H1 (cell line): ENCODE data around the gene DEGS2. TPM values are rescaled to one million over a fixed set of nuclear protein-coding genes. Genes with fewer than 3 reads are reported as not detected.

Source experiments
- CTCF ChIA-PET: fragments of 300-600 bp; sonication (Branson Sonifier 250); formaldehyde crosslinking; loops from one replicate; lab custom pipeline; 2021; ENCODE audit not compliant: partially characterized antibody; lab: Charles Lee
- POLR2A ChIA-PET: fragments of 300-600 bp; sonication (Branson Sonifier 250); formaldehyde crosslinking; loops from one replicate; lab custom pipeline; 2021; ENCODE audit warnings: inconsistent platforms; ENCODE audit not compliant: partially characterized antibody; lab: Charles Lee
- DNase-seq, 2 experiments: peaks; one replicate each; pipeline versions ENCODE4 v3.0.0 to v3.0.0-alpha.2; 2010 to 2022; ENCODE audit warnings: low spot score in 2 of 2, low read depth in 1 of 2, mixed read lengths in 1 of 2
- FAIRE-seq: peaks from 2 replicates; lab custom pipeline; 2011; peaks lifted over from hg19 to GRCh38; lab: Jason Lieb, UNC
- H2AFZ ChIP-seq: 2 replicates; pipeline ENCODE4 v1.8.1; 2012; ENCODE audit warnings: low read length, inconsistent platforms
- H2AK5ac ChIP-seq: 2 replicates; pipeline ENCODE4 v1.6.1; 2013; ENCODE audit warnings: low read depth, low read length
- H2BK120ac ChIP-seq: replicated peaks from 2 replicates; pipeline ENCODE3; 2013; ENCODE audit warnings: low read depth, low read length, inconsistent platforms
- H2BK12ac ChIP-seq: 2 replicates; pipeline ENCODE4 v1.6.1; 2013; ENCODE audit warnings: low read depth, low read length
- H2BK15ac ChIP-seq: 2 replicates; pipeline ENCODE4 v1.6.1; 2013; ENCODE audit warnings: low read length
- H2BK20ac ChIP-seq: 2 replicates; pipeline ENCODE4 v1.6.1; 2013; ENCODE audit warnings: low read length
- H2BK5ac ChIP-seq: 2 replicates; pipeline ENCODE4 v1.6.1; 2013; ENCODE audit warnings: low read depth, low read length
- H3K14ac ChIP-seq: 2 replicates; pipeline ENCODE4 v1.6.1; 2013; ENCODE audit warnings: inconsistent platforms; ENCODE audit not compliant: insufficient read length
- H3K18ac ChIP-seq: 2 replicates; pipeline ENCODE4 v1.6.1; 2013; ENCODE audit warnings: low read length; ENCODE audit errors: extremely low read depth
- H3K23ac ChIP-seq: 2 replicates; pipeline ENCODE4 v1.6.1; 2013; ENCODE audit warnings: inconsistent platforms; ENCODE audit not compliant: insufficient read length
- H3K23me2 ChIP-seq: 2 replicates; pipeline ENCODE4 v1.6.1; 2013; ENCODE audit warnings: low read depth, low read length
- H3K27ac ChIP-seq: 2 replicates; pipeline ENCODE4 v1.6.1; 2011; ENCODE audit warnings: low read depth, low read length, inconsistent platforms
- H3K27me3 ChIP-seq, 4 experiments: replicated peaks in 1 of 4; 1 replicate in 1 of 4; 2 replicates in 3 of 4; pipeline versions ENCODE4 v1.6.1 to v1.8.1; 2011 to 2013; ENCODE audit warnings: low read length in 3 of 4, mild to moderate bottlenecking in 3 of 4, inconsistent platforms in 2 of 4, mixed read lengths in 2 of 4, moderate library complexity in 1 of 4; ENCODE audit not compliant: control insufficient read depth in 3 of 4, insufficient read depth in 3 of 4; ENCODE audit errors: extremely low read depth in 1 of 4
- H3K36me3 ChIP-seq, 4 experiments: 2 replicates each; pipeline versions ENCODE4 v1.6.1 to v1.8.1; 2011 to 2013; ENCODE audit warnings: mild to moderate bottlenecking in 4 of 4, low read length in 3 of 4, moderate library complexity in 2 of 4, control low read depth in 1 of 4, inconsistent platforms in 1 of 4; ENCODE audit not compliant: insufficient read depth in 4 of 4, control insufficient read depth in 2 of 4
- H3K4ac ChIP-seq: replicated peaks from 2 replicates; pipeline ENCODE3; 2013; ENCODE audit warnings: low read length, low read depth, mixed read lengths, inconsistent platforms; ENCODE audit not compliant: insufficient read length
- H3K4me1 ChIP-seq, 4 experiments: replicated peaks in 1 of 4; 1 replicate in 1 of 4; 2 replicates in 3 of 4; pipeline versions ENCODE4 v1.6.1 to v1.8.1; 2011 to 2013; ENCODE audit warnings: low read length in 3 of 4, inconsistent platforms in 2 of 4, mixed read lengths in 1 of 4; ENCODE audit not compliant: insufficient read depth in 4 of 4, control insufficient read depth in 3 of 4
- H3K4me2 ChIP-seq, 2 experiments: 2 replicates each; pipeline versions ENCODE4 v1.6.1 to v1.8.1; 2011 to 2013; ENCODE audit warnings: low read depth in 2 of 2, low read length in 2 of 2, control low read depth in 1 of 2, inconsistent platforms in 1 of 2, mild to moderate bottlenecking in 1 of 2; ENCODE audit not compliant: insufficient read depth in 1 of 2
- H3K4me3 ChIP-seq, 4 experiments: fragments of 200-600, 300-600 bp in 1 of 4; sonication (generic), shearing (Covaris generic), sonication (Bioruptor Twin) in 1 of 4; 2 replicates each; pipeline versions ENCODE4 v1.5.1 to v1.8.1; 2011 to 2016; ENCODE audit warnings: low read length in 4 of 4, low read depth in 3 of 4, control low read depth in 2 of 4, inconsistent platforms in 2 of 4, mild to moderate bottlenecking in 2 of 4, mixed read lengths in 1 of 4, moderate library complexity in 1 of 4; ENCODE audit not compliant: insufficient read depth in 2 of 4; ENCODE audit errors: extremely low read depth in 1 of 4
- H3K56ac ChIP-seq: replicated peaks from 2 replicates; pipeline ENCODE3; 2013; ENCODE audit warnings: low read depth, mild to moderate bottlenecking, mixed read lengths, low read length, inconsistent platforms; ENCODE audit not compliant: insufficient read length
- H3K79me1 ChIP-seq: 2 replicates; pipeline ENCODE4 v1.6.1; 2013; ENCODE audit warnings: low read depth, low read length, control low read depth
- H3K79me2 ChIP-seq, 2 experiments: 2 replicates each; pipeline versions ENCODE4 v1.6.1 to v1.8.1; 2012 to 2013; ENCODE audit warnings: low read length in 2 of 2, mild to moderate bottlenecking in 2 of 2, inconsistent platforms in 1 of 2; ENCODE audit not compliant: insufficient read depth in 2 of 2, control insufficient read depth in 1 of 2
- H3K9ac ChIP-seq, 4 experiments: replicated peaks in 1 of 4; 1 replicate in 1 of 4; 2 replicates in 3 of 4; pipeline versions ENCODE4 v1.6.1 to v1.8.1; 2011 to 2013; ENCODE audit warnings: low read depth in 3 of 4, low read length in 3 of 4, control low read depth in 2 of 4, mild to moderate bottlenecking in 2 of 4, moderate library complexity in 2 of 4, inconsistent platforms in 1 of 4; ENCODE audit errors: extremely low read depth in 1 of 4
- H3K9me3 ChIP-seq, 2 experiments: 2 replicates each; pipeline versions ENCODE4 v1.6.1 to v1.8.1; 2012 to 2013; ENCODE audit warnings: mild to moderate bottlenecking in 2 of 2, moderate library complexity in 2 of 2, control low read depth in 1 of 2, inconsistent platforms in 1 of 2, low read depth in 1 of 2, low read length in 1 of 2, mixed read lengths in 1 of 2; ENCODE audit not compliant: insufficient read depth in 2 of 2
- H4K20me1 ChIP-seq, 2 experiments: replicated peaks in 1 of 2; 2 replicates each; pipeline versions ENCODE3 to v1.8.1; 2011 to 2013; ENCODE audit warnings: inconsistent platforms in 2 of 2, low read length in 2 of 2, mild to moderate bottlenecking in 1 of 2; ENCODE audit not compliant: insufficient read depth in 2 of 2, control insufficient read depth in 1 of 2
- H4K5ac ChIP-seq: 2 replicates; pipeline ENCODE4 v1.6.1; 2013; ENCODE audit warnings: low read length, low read depth, mixed read lengths, inconsistent platforms; ENCODE audit not compliant: insufficient read length
- H4K8ac ChIP-seq: 2 replicates; pipeline ENCODE4 v1.8.0; 2013; ENCODE audit warnings: mild to moderate bottlenecking, moderate library complexity, low read length, inconsistent platforms; ENCODE audit not compliant: insufficient read depth; ENCODE audit errors: extremely low read depth
- H4K91ac ChIP-seq: replicated peaks from 2 replicates; pipeline ENCODE3; 2013; ENCODE audit warnings: low read length, mixed read lengths, inconsistent platforms; ENCODE audit not compliant: insufficient read length
- BCL11A ChIP-seq, 2 experiments: IDR thresholded peaks; one replicate each; pipeline ENCODE4 v1.6.1; 2011; ENCODE audit warnings: low read depth in 2 of 2, low read length in 2 of 2, mild to moderate bottlenecking in 2 of 2
- KDM5A ChIP-seq: fragments of 200-600 bp; IDR thresholded peaks from 2 replicates; pipeline ENCODE4 v1.7.1; 2012; ENCODE audit warnings: mild to moderate bottlenecking, low read length, inconsistent platforms, mixed read lengths
- PHF8 ChIP-seq: fragments of 200-600 bp; sonication (generic); conservative IDR thresholded peaks from 2 replicates; pipeline ENCODE4 v1.7.1; 2012; ENCODE audit warnings: low read depth, mild to moderate bottlenecking, inconsistent platforms, low read length, moderate library complexity
- RBBP5 ChIP-seq: IDR thresholded peaks from 2 replicates; pipeline ENCODE4 v1.7.1; 2012; ENCODE audit warnings: low read depth, mild to moderate bottlenecking, inconsistent platforms, low read length, moderate library complexity, borderline replicate concordance
- RFX5 ChIP-seq: IDR thresholded peaks from 2 replicates; pipeline ENCODE4 v1.6.1; 2011; ENCODE audit warnings: low read depth, low read length, improper control_type of control experiment, borderline replicate concordance
- RXRA ChIP-seq: IDR thresholded peaks from 2 replicates; pipeline ENCODE4 v1.6.1; 2011; ENCODE audit warnings: low read depth, mild to moderate bottlenecking, low read length, moderate library complexity; ENCODE audit not compliant: insufficient read depth
- WGBS, 2 experiments: shearing (Covaris generic) in 1 of 2; methylation state at CpG; one replicate each; pipeline versions ENCODE4 v1.1.6 to v1.1.7; 2013 to 2015; ENCODE audit warnings: low lambda C conversion rate in 2 of 2, mixed read lengths in 2 of 2, inconsistent platforms in 1 of 2, low coverage in 1 of 2, missing lambda C conversion rate in 1 of 2; ENCODE audit not compliant: insufficient replicate concordance in 2 of 2, insufficient coverage in 1 of 2, insufficient read length in 1 of 2; ENCODE audit errors: extremely low coverage in 1 of 2, missing lambda C conversion rate in 1 of 2; 5-methylcytosine and 5-hydroxymethylcytosine counted together
- polyA plus RNA-seq, 7 experiments: library from polyadenylated mRNA; depleted of rRNA in 3 of 7; stranded (reverse) in 5 of 7; unstranded in 2 of 7; fragments of >200 nt in 5 of 7; fragments of 200-250 nt in 2 of 7; gene quantifications; 1 replicate in 5 of 7; 2 replicates in 1 of 7; 4 replicates in 1 of 7; pipeline versions ENCODE4 v1.2.1 to v1.2.3, GENCODE V29; 2011 to 2013; ENCODE audit warnings: missing spikeins in 2 of 7, mixed read lengths in 2 of 7
- total RNA-seq: library from RNA; stranded (reverse); fragmentation: NEBNext Ultra II Directional; extraction: Animal tissue kit (Norgen Biotek cat#: 25700); gene quantifications from 2 replicates; pipeline ENCODE4 v1.2.1, GENCODE V29; 2021

The DEGS2 gene
- total and polyA plus RNA-seq, 2 of the 8 experiments (the other 6 are each of a cell fraction or from before 2014, with no cell fraction given), result 0.61 to 0.82 TPM

DNA sequence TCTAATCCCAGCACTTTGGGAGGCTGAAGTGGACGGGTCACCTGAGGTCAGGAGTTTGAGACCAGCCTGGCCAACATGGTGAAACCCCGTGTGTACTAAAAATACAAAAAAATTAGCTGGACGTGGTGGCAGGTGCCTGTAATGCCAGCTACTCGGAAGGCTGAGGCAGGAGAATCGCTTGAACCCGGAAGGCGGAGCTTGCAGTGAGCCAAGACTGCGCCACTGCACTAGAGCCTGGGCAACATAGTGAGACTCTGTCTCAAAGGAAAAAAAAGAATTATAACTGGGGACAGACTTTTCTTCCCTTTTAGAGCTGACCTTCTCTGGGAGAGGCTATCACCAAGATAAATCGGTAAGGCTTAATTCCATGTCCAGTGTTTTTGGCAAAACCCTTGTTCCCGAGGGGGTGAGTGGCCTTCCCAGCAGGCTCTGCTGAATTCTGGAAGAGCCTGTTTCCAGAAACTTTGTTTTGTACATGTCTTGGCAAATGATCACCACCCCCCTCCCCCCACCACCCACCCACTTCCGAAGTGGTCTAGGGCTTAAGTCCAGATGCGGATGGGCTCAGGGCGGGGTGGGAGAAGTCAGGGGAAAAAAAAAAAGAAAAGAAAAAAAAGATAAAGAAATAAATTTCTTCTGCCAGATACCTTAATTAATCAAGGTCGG, 32.3 kb upstream of the DEGS2 start:
- H3K27ac ChIP-seq, result no peak overlapping the region
- WGBS, 2 experiments, result 92% methylated on average over 13 of the region's 14 CpGs; no CpG with 5 or more reads in 1 of the 2 experiments
- no peak overlapping the region for H3K56ac ChIP-seq
- H3K4me2 ChIP-seq, result no peak overlapping the region
- ChIA-PET POLR2A (no interaction called here), CTCF (interaction anchor here (0.6 to 3.8 kb wide), 18 partner anchors 17 to 245 kb away, joined by 3 to 30 read pairs (median 4); no protein-coding TSS in a partner anchor)
- no peak overlapping the region for H2AFZ ChIP-seq
- peaks cover 4 to 12% (median 10%) of the 10 kb centered on the region in 4 experiments; a peak in 6 of 7 replicates for H3K4me1 ChIP-seq
- H3K27me3 ChIP-seq, result no peaks in the 10 kb centered on the region
- H3K4ac ChIP-seq, result no peak overlapping the region
- H3K18ac ChIP-seq, result no peak overlapping the region
- H2BK15ac ChIP-seq, result no peak overlapping the region
- no peaks in the 10 kb centered on the region for H3K9me3 ChIP-seq
- H3K4me3 ChIP-seq, result no peak overlapping the region
- FAIRE-seq (no peak), DNase-seq (no peak)
- no peak overlapping the region for H2AK5ac ChIP-seq
- H4K5ac ChIP-seq, result no peak overlapping the region
- H4K8ac ChIP-seq, result peak overlapping the region; percentile 84; the same call in 1 of the 2 replicates
- H2BK20ac ChIP-seq, result no peak overlapping the region
- H2BK120ac ChIP-seq, result no peak overlapping the region
- no peak overlapping the region for H3K23ac ChIP-seq
- H4K20me1 ChIP-seq, result no peaks in the 10 kb centered on the region
- H3K79me1 ChIP-seq, result no peaks in the 10 kb centered on the region
- H2BK5ac ChIP-seq, result no peak overlapping the region
- no peak overlapping the region for H3K9ac ChIP-seq
- no peak overlapping the region for H2BK12ac ChIP-seq
- no peak overlapping the region for H3K14ac ChIP-seq
- no peaks in the 10 kb centered on the region for H3K36me3 ChIP-seq
- no peak overlapping the region for H4K91ac ChIP-seq
- no peaks in the 10 kb centered on the region for H3K79me2 ChIP-seq
- no peaks in the 10 kb centered on the region for H3K23me2 ChIP-seq
- no peak for TF ChIP-seq KDM5A
- TF ChIP-seq RXRA, result no peak
- no peak for TF ChIP-seq RBBP5
- TF ChIP-seq RFX5, result no peak
- TF ChIP-seq BCL11A (IDR thresholded peaks at IDR 0.05; ENCODE audit: low read depth in 2 of 2, low read length in 2 of 2), result no peak
- TF ChIP-seq PHF8, result no peak
